BE2C (cell line): ENCODE measurements around the gene SMCP.
A peak's percentile ranks its signal among the peaks of the same experiment; 100 is the strongest.

ENCODE experiments used
- DNase-seq: peaks from one replicate; pipeline ENCODE4 v3.0.0-alpha.2; 2020
- H3K27me3 ChIP-seq: fragments of 250-450 bp; sonication (Bioruptor Pico); 2 replicates; pipeline ENCODE4 v1.5.1; 2020; ENCODE audit warnings: mild to moderate bottlenecking
- H3K36me3 ChIP-seq: fragments of 250-450 bp; sonication (Bioruptor Pico); 2 replicates; pipeline ENCODE4 v1.5.1; 2020; ENCODE audit warnings: mild to moderate bottlenecking
- H3K4me1 ChIP-seq: fragments of 250-450 bp; sonication (Bioruptor Pico); 2 replicates; pipeline ENCODE4 v1.5.1; 2020
- H3K4me3 ChIP-seq: 2 replicates; pipeline ENCODE4 v1.5.1; 2011; ENCODE audit warnings: low read depth, low read length
- H3K9me3 ChIP-seq: fragments of 250-450 bp; sonication (Bioruptor Pico); 2 replicates; pipeline ENCODE4 v1.5.1; 2020
- CTCF ChIP-seq: IDR thresholded peaks from 2 replicates; pipeline ENCODE4 v1.5.1; 2012; ENCODE audit warnings: mild to moderate bottlenecking, low read depth, low read length

Gene SMCP

GRCh38 chr1:152860129-152860528 lies 18.0 kb upstream of the SMCP start:
- TF ChIP-seq CTCF, result no peak
- DNase-seq, result no peak
- H3K9me3 ChIP-seq, result no peaks in the 10 kb centered on the region
- H3K27me3 ChIP-seq, result no peaks in the 10 kb centered on the region
- no peak overlapping the region for H3K4me3 ChIP-seq
- H3K4me1 ChIP-seq, result no peaks in the 10 kb centered on the region
- no peaks in the 10 kb centered on the region for H3K36me3 ChIP-seq

GRCh38 chr1:152861374-152861773 lies 16.7 kb upstream of the SMCP start:
- Histone ChIP-seq H3K4me1 (no peaks in the 10 kb centered on the region), H3K4me3 (no peak overlapping the region), H3K9me3 (no peaks in the 10 kb centered on the region), H3K27me3 (no peaks in the 10 kb centered on the region), H3K36me3 (no peaks in the 10 kb centered on the region)
- no peak for TF ChIP-seq CTCF
- DNase-seq, result no peak

GRCh38 chr1:152864443-152864842 lies 13.7 kb upstream of the SMCP start:
- no peaks in the 10 kb centered on the region for H3K27me3 ChIP-seq
- DNase-seq, result no peak

GRCh38 chr1:152866321-152866720 lies 11.8 kb upstream of the SMCP start:
- Histone ChIP-seq H3K4me1 (no peaks in the 10 kb centered on the region), H3K9me3 (no peaks in the 10 kb centered on the region), H3K27me3 (no peaks in the 10 kb centered on the region), H3K4me3 (no peak overlapping the region), H3K36me3 (no peaks in the 10 kb centered on the region)
- TF ChIP-seq CTCF, result no peak
- no peak for DNase-seq

More at GRCh38 chr1:152864443-152864842, 13.7 kb upstream of the SMCP start:
- Histone ChIP-seq H3K36me3 (no peaks in the 10 kb centered on the region), H3K9me3 (no peaks in the 10 kb centered on the region), H3K4me1 (no peaks in the 10 kb centered on the region), H3K4me3 (no peak overlapping the region)
- no peak for TF ChIP-seq CTCF

- no peaks in the 10 kb centered on the region for H3K36me3 ChIP-seq
- H3K27me3 ChIP-seq, result no peaks in the 10 kb centered on the region
- no peaks in the 10 kb centered on the region for H3K9me3 ChIP-seq
- no peaks in the 10 kb centered on the region for H3K4me1 ChIP-seq
- DNase-seq, result peak; percentile 69
- no peak overlapping the region for H3K4me3 ChIP-seq
- peak; percentile 87 for TF ChIP-seq CTCF
These were observed 8.2 kb upstream of the SMCP start for GRCh38 chr1:152869808-152870419.

GRCh38 chr1:152870831-152871730 lies 7.0 kb upstream of the SMCP start:
- Histone ChIP-seq H3K36me3 (no peaks in the 10 kb centered on the region), H3K9me3 (no peaks in the 10 kb centered on the region), H3K4me3 (no peak overlapping the region), H3K27me3 (no peaks in the 10 kb centered on the region), H3K4me1 (no peaks in the 10 kb centered on the region)
- peak; percentile 19 for DNase-seq
- TF ChIP-seq CTCF, result peak; percentile 46
